NCI-H146 treated with DMSO at 0.1 percent for 48 hours (cell line): ENCODE data around the gene NKRF.
"Not testable (repeated sequence)": the region's sequence is repeated elsewhere in the genome, so short reads cannot be mapped to it uniquely, and the experiment has no call there.

ENCODE experiments used
- DNase-seq: peaks from one replicate; lab custom pipeline; 2025; ENCODE audit not compliant: unreplicated experiment; lab: John Stamatoyannopoulos, UW

Gene NKRF

DNA sequence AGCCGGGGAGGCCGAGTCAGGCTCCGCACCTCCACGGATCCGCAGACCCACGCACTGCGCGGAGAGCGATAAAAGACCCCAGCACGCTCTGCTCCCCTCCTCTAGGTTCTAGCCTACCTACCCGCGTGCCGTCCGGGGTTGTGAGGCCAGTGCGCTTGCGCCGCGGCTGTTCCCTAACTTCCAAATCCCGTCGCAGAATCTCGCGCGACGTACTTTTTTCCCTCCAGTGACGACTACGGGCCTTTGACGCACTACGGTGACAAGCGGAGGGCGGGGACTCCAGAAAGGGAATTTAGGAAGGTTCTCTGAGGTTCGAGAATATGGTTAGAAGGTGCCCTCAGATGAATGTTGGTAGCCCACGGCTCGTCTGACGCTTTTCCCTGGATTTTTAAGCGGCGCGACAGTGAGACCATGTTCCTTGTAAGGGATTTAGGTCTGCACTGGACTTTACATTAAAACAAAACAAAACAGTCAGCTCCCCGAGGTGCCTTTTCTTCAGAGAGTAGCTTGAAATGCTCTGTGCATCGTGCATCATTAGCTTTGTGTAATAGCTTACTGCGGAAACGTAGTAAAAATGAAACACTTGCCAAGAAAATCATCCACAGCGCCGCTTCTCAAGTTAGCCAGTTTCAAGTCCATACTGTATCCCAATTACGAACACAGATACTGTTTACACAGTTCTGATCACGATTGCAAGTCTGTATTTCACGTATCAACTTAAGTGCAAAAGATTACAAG lies at the start of gene NKRF:
Gene NKRF, minus strand, starts transcription at position 145 of the 738 bp plus-strand sequence.
- DNase-seq, result peak; percentile 71

DNA sequence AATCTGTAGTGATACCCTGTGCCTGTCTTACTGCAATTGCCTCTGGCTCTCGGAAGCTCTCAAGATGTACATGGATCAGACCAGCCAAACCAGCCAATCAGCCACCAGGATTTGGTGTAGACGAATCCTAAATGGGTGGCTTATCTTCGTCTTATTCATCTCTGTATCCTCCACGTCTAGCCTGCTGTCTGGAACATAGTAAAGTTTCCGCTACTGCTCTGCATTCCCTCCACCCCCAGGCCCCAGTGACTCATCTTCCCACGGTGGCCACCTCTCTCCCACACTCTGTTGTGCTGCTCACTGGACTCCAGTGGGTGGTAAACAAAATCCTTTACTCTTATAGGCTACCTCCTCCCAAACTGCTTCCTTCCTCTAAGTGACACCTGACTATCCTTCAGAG lies 48.9 kb upstream of the NKRF start:
- no peak for DNase-seq

DNA sequence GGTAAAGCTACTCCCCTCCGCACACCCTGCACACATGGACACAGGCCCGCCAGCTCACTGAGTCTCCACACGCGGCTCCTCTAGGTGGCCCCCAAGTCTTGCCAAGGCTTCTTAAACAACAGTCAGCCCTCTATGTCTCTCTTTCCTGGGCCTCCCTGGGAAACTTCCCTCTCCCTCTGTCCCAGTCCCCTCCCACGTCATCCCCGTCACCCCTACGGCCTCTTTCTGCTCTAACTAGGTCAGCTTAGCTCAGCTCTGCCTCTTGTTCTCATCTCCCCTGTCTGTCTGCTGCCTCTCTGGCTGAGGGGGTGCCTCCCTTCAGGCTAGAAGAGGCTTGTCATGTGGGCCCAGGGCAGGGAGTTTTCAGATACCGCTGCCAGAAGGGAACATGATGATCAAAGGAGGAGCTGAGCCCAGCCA lies 47.9 kb upstream of the NKRF start:
- no peak for DNase-seq

DNA sequence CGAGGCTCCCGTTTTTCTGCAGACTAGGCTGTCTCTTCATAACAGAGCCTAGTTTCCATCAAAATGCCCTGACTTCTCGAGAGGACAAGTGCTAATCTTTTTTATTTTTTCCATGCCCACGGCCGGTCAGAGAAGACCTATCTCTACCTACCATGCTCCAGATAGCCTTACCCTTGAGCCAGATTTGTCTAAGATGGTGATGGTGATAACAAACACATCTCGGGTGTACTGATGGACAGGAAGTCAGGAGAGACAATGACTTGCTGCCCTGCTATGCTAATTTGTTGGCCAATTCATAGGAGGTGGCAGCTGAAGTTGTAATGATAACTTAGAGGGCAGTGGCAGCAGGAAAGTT lies 42.2 kb upstream of the NKRF start:
- no peak for DNase-seq

DNA sequence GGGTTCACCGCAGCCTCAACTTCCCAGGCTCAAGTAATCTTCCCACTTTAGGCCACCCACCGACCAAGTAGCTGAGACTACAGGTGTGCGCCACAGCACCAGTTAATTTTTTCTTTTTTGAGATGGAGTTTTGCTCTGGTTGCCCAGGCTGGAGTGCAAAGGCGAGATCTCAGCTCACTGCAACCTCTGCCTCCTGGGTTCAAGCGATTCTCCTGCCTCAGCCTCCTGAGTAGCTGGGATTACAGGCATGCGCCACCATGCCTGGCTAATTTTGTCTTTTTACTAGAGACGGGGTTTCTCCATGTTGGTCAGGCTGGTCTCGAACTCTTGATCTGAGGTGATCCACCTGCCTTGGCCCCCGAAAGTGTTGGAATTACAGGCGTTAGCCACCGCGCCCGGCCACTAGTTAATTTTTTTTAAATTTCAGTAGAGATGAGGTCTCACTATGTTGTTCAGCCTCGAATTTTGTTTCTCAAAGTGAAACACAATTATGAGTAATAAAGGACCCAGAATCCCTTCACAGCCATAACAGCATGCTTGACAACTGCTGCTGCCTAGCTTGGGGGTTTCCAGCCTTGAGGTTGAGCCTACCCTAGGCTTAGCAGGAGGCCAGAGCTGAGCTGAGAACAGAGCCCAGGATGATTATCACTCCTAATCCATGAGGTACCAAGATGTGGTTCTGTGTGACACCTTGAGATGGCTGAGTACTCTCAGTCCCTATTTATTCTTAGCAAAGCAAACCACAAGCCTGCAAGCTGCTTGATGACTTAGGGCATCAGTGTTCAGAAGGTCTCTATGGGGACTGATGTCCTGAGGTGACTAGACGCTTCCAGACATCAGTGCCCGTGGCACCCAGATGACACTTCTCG lies 41.6 kb upstream of the NKRF start:
- DNase-seq, result no peak

DNA sequence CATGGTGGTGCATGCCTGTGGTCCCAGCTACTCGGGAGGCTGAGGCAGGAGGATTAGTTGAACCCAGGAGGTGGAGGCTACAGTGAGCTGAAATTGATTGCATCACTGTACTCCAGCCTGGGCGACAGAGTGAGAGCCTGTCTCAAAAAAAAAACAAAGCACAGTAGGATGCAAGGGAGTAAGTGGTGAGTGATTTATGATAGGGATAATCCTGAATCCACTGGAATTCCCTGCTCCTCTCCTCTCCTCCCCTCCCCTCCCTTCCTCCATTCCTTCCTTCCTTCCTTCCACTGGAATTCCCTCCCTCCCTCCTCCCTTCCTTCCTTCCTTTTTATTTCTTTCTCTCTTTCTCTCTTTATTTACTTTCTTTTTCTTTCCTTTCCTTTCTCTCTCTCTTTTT lies 40.9 kb upstream of the NKRF start:
- no peak for DNase-seq

DNA sequence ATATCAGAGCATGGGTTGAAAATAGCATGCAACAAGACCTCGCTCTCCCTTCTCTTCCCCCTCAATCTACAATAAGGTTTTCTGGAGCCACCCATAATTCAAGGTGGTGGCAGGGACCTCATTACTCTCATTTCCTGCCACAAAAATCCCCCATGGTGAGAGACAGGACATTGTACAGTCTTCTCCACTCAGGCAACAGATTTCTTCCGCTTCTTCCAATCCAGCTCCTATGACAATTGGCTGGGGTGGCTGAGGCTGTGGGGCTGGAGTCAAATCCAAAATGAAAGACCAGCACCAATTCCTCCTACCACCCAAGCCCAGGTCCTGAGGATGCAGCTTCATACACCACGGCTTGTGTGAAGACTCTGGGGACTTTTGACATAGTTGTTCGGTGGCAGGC lies 40.3 kb upstream of the NKRF start:
- no peak for DNase-seq

DNA sequence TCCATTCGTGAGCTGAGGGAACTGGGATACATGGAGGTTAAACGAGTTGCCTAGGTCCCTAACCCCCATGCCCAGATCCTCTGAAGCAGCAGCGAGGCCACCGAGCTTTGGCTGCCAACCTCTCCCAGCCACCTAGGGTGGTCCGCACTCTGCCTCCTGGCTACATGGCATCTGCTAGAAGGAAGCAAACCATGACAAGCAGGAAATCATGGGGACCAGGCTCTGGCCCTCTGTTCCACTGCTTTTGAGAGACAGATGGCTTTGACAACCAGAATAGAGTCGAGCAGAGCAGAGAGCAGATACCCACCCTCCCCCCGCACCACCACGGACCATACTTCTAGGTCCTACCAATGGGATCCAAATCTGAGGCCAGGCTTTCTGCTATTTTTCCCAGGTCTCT lies 37.5 kb upstream of the NKRF start:
- no peak for DNase-seq

DNA sequence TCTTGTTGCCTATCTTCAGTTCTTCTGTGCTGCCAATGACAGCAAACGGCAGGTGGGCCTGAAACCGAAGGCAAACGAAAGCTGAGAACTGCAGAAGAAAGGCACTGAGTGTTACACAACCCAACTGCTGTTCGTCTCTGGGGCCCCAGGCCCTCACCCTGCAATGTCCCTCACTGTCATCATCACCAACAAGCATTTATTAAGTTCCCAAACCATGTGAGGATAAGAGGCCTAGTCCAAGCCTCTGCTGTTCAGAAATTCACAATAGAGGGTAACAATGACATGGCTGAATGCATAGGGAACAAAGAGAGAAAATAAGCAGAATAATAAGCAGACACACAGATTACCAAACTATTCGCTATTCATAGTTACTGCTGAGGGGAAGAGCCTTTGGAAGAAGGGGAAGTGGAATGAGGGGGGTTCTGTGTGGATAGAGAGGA lies 34.5 kb upstream of the NKRF start:
- DNase-seq, result no peak

DNA sequence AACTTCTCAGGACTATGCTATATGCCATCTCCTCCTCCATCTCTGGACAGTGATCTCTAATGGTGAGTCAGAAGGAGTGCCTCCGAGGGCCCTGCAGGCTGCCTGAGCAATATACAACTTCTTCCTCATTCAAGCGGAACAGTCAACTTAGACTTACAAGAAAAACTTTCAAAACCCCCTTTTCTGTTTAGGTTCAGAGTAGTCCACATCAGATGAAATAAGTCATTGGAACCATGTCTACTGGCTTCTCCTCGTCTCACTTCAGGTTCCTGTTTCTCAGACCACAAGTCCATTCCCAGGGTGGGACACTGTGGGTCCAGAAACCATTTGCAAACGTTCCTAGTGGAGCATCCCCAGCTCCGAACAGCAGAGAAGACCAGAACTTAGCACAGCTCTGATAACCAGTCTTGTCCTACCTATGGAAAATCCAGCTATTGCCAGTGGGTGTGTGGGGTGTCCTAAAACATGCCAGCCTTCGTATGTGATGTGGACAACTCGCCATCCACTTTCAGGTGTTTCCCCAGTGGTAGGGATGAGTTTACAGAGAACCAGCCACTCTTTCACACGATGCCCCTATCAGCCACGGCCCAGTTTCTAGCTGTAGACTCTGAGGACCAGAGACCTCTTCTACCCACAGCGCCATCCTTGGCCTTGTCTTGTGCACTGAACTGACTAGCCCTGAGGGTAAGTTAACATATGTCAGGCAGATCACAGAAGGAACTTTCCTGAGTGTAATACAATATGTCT lies 32.7 kb upstream of the NKRF start:
- no peak for DNase-seq

DNA sequence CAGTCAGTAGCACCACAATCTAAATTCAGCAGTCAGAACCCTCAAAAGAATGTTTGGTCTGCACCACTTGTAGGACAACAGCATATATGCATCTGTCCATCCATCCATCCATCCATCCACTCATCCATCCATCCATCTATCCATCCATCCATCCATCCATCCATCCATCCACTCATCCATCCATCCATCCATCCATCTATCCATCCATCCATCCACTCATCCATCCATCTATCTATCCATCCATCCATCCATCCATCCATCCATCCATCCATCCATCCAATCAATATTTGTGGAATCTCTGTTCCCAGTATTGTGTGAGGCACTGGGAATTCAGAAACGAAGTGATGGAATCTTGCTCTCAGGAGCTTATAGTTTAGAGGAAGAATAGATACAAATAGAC lies 31.2 kb upstream of the NKRF start:
- DNase-seq, result not testable (repeated sequence)

DNA sequence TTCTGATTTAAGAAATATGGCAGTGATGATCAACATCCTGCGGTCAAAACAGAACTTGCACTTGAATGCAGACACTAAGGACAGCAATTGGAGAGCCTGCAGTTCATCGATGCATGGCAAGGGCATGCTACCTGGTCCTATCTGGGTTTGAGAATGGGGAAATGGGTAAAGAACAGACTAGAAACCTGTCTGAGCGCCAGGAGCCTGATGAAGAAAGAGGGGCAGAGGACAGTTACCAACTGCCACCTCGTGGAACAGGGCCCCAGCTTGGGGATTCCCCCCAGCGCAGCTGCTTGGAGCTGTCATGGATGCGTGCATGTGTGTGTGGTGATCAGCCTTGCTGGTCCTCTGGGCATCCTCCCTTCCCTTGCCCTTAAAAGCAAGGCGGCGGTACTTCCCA lies 30.2 kb upstream of the NKRF start:
- no peak for DNase-seq

DNA sequence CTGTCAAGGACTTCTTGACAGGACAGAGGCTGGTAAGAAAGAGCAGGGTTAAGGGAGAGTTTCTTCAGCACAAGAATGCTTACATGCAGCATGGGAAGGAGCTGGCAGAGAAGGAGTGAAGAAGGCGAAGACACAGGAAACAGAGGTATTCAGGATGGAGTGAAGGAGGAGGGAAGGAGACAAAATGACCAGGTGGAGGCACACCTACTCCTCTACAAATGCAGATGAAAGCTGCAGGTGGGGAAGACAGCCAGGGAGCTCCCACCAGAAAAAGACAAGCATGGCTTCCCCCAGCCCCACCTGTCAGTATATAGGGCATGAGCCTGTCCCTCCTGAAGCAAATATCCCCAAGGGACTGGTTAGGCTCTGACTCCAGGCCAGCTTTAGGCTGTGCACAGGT lies 29.6 kb upstream of the NKRF start:
- DNase-seq, result no peak

DNA sequence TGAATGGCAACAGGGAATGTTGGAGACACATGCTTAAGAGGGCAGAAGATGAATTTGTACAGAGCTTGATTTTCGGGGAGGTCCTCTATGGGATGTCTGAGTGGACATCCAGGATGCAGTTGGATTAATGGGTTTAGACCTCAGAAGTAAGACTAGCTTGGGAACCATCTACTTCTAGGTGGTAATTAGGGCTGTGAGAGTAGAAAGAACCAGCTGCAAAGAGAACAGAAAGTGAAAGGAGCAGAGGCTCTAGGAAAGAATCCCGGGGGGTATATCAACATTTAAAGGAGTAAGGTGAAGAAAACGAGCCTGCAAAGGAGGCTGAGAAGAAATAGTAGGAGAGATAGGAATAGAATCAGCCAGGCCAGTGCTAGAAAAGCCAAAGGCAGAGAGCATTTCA lies 29.0 kb upstream of the NKRF start:
- no peak for DNase-seq

DNA sequence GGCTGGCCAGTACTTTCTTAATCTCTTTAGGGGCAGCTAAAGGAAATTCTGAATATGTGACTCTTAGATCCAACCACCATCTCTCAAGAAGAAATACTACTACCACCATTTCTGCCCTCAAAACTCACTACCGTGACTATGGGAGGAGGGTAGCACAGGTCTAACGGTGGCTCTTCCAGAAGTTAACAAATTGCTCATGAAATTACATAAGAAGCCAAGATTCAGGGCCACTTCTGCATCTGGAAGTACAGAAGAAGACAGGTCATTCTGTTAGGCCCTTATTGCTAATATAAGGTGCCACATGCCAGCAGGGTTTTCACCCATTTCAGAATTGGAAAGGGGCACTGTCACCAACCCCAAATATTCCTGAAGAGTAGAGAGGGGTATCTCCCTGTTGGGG lies 19.6 kb upstream of the NKRF start:
- DNase-seq, result no peak

DNA sequence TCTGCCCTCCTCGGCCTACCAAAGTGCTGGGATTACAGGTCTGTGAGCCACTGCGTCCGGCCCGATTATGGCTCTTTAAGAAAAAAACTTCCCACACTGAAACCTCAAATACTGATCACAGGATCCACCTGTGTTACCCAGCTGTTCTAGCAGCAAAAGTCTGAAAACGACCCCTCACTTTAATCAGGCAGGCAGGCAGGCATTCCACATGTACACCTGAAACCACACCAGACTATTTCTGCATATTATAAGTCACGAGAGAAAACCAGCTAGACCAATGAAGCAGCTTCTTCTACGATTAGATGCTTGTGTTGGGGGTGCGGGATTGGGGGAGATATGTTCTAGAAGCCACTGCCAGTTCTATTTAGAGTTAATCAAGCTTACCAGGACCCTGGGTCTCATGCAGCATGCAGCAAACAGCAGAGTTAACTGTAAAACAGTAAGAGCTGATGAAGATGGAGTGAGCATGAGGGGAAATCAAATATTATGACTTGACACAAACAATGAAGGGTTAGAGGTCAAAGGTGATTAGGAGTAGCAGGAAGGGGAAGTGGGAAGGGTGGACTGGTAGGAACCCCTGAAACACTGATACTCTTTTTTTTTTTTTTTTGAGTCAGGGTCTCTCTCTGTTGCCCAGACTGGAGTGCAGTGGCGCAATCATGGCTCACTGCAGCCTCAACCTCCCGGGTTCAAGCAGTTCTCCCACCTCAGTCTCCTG lies 18.9 kb upstream of the NKRF start:
- DNase-seq, result no peak

DNA sequence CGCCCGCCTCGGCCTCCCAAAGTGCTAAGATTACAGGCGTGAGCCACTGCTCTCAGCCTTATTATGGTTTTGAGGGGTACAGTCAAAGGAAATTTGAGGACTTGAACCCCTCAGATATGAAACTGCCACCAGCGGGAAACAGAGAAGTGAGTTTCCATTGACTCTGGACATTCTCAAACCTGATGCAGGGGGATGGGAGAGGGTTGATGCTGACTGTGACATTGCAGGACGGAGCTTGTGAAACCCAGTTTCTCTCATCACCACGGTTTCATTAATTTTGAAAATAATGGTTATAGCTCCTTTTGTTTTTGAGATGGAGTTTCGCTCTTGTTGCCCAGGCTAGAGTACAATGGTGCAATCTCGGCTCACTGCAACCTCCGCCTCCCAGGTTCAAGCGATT lies 18.2 kb upstream of the NKRF start:
- DNase-seq, result no peak

DNA sequence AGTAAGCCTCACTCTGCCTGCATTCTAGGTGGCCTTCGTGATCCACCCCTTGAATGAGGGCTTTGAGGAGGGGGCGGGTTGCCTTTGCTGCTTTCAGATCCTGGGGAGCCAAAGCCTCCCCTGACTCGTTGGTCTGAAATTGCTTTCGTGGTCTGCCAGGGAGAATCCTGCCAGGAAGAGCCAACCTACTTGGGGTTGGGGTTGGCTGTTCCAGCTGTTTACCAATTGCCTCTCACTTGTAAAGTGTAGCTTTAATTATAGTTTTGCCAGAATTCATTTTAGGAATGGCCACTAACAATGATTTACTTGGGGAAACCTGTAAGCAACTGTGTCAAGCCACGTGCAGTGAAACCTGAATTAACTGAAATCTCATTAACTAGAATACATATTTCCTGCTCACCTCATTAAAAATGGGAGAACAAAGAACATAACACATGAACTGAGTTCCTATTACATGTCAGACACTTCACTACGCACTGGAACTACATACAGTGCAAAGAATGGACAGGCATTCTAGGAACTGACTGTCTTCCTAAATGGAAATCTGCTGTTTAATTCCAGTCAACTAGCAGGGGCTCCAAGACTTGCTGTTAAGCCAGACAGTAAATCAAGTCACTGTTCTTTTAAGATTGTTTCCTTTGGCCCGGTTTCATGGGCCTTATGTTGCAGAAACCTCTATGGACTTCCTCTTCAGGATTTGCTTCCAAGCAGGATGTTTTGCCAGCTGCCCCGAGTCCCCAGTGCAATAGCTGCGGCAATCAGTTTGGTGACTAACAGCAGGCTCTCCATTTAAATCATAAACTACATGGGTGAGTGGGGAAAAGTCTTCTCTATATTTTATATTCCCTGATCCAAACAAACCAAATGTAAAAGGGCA lies 16.4 kb upstream of the NKRF start:
- no peak for DNase-seq

DNA sequence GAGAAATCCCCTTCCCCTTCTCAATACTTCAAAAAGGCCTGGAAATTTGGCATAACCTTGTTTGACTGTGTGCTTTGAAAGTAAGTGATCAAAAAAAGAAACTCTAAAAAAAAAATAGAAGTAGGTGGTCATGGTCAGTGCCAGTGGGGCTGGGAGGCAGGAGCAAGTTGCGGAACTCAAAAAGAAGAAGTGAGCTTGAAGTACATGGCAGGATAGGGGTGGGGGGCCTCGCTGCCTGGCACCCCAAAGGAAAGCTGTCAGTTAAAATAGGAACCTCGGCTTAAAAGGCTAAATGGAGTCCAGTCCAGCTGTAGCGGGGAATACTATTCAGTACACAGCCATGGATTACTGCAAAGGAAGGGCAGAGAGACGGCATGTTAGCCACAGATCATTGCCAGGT lies 12.2 kb upstream of the NKRF start:
- no peak for DNase-seq

DNA sequence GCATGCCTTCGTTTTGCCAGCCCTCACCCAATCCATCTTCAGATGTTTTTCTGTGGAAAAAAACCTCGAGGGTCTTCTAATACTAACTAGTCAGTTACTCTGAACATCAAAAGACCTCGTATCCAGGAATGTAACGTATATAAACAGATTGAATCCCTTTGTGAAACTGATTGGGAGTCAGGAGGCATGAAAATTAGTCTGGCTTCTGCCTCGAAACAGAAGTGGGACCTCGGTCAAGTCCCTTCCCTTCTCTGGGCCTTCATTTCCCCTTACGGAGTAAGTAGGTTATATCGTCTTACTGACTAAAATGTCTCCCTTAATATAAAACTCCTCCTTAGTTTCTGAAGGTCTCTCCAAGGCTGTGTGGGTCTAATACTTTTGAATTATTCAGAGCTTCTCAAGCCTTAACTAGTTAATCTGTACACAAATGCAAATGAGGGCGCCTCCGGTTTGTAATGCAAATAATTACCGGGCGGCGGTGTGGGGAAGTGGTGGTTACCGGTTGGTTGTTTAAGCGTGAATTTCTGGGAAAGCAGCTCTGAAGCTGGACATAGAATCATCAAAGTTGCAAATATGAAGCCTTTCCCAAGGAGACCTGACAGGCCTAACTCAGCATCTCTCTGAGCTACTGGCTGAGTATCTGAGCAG lies 11.4 kb upstream of the NKRF start:
- DNase-seq, result no peak
